Caco-2 (cell line): ENCODE results near the gene IFI27L1. TPM values are rescaled to one million over a fixed set of nuclear protein-coding genes. Genes with fewer than 3 reads are reported as not detected.

Experiments
- BruUV-seq: library from RNA; stranded (reverse); fragments of 400-500 nt; replicated peaks from 2 replicates; lab custom pipeline; 2021; lab: Mats Ljungman, UMichigan
- CTCF ChIA-PET: fragments of 300-600 bp; sonication (Branson Sonifier 250); formaldehyde crosslinking; loops from one replicate; lab custom pipeline; 2022; ENCODE audit warnings: antibody characterized with exemption; lab: Charles Lee
- POLR2A ChIA-PET: fragments of 300-600 bp; sonication (Branson Sonifier 250); formaldehyde crosslinking; loops from one replicate; lab custom pipeline; 2022; ENCODE audit warnings: antibody characterized with exemption; lab: Charles Lee
- DNase-seq, 2 experiments: peaks; one replicate each; pipeline versions ENCODE4 v3.0.0 to v3.0.0-alpha.2; 2020 to 2022
- H3K27me3 ChIP-seq: replicated peaks from 2 replicates; pipeline ENCODE4 v1.6.0; 2011; ENCODE audit warnings: low read length; ENCODE audit not compliant: control insufficient read depth, insufficient read depth
- H3K36me3 ChIP-seq: 2 replicates; pipeline ENCODE4 v1.5.1; 2011; ENCODE audit warnings: low read length; ENCODE audit not compliant: control insufficient read depth, insufficient read depth
- H3K4me1 ChIP-seq: fragments of 250-450 bp; sonication (Bioruptor Pico); 2 replicates; pipeline ENCODE4 v1.5.1; 2020; ENCODE audit warnings: mild to moderate bottlenecking
- H3K4me3 ChIP-seq: 2 replicates; pipeline ENCODE4 v1.5.1; 2011; ENCODE audit warnings: low read depth, mild to moderate bottlenecking, control low read depth, low read length
- H3K9me3 ChIP-seq: fragments of 250-450 bp; sonication (Bioruptor Pico); 2 replicates; pipeline ENCODE4 v1.5.1; 2020; ENCODE audit warnings: mild to moderate bottlenecking, moderate library complexity
- H3K27ac Mint-ChIP-seq: one replicate; pipeline ENCODE4 v1.8.0; 2022; ENCODE audit warnings: mixed read lengths; ENCODE audit not compliant: unreplicated experiment
- H3K27me3 Mint-ChIP-seq: one replicate; pipeline ENCODE4 v1.8.0; 2022; ENCODE audit warnings: mixed read lengths; ENCODE audit not compliant: insufficient read depth, unreplicated experiment
- H3K36me3 Mint-ChIP-seq: one replicate; pipeline ENCODE4 v1.8.0; 2022; ENCODE audit warnings: mild to moderate bottlenecking, mixed read lengths; ENCODE audit not compliant: insufficient read depth, unreplicated experiment
- H3K4me1 Mint-ChIP-seq: one replicate; pipeline ENCODE4 v1.8.0; 2022; ENCODE audit warnings: low read depth, mixed read lengths; ENCODE audit not compliant: unreplicated experiment
- H3K4me3 Mint-ChIP-seq: one replicate; pipeline ENCODE4 v1.8.0; 2022; ENCODE audit warnings: mild to moderate bottlenecking, moderate library complexity, mixed read lengths; ENCODE audit not compliant: unreplicated experiment
- H3K9me3 Mint-ChIP-seq: one replicate; pipeline ENCODE4 v1.8.0; 2022; ENCODE audit warnings: mixed read lengths; ENCODE audit not compliant: unreplicated experiment
- CTCF ChIP-seq, 2 experiments: fragments of 200-600 bp in 1 of 2; IDR thresholded peaks; 1 replicate in 1 of 2; 2 replicates in 1 of 2; pipeline versions ENCODE4 v1.5.1 to v1.8.0; 2011 to 2022; ENCODE audit warnings: antibody characterized with exemption in 1 of 2, control low read depth in 1 of 2, inconsistent platforms in 1 of 2, low read depth in 1 of 2, low read length in 1 of 2, mild to moderate bottlenecking in 1 of 2, moderate library complexity in 1 of 2; ENCODE audit not compliant: insufficient read depth in 1 of 2, severe bottlenecking in 1 of 2, unreplicated experiment in 1 of 2
- intact Hi-C: fragments of 100-400 bp; cut with micrococcal nuclease; formaldehyde crosslinking; loops from one replicate; pipeline ENCODE4 v1.10.0; 2022; ENCODE audit not compliant: unreplicated experiment
- total RNA-seq: library from RNA; stranded (reverse); gene quantifications from 2 replicates; pipeline ENCODE4 v1.2.3, GENCODE V29; 2022

IFI27L1 gene
- total RNA-seq, 1 experiment from 2014 or later = 13.6 TPM

DNA sequence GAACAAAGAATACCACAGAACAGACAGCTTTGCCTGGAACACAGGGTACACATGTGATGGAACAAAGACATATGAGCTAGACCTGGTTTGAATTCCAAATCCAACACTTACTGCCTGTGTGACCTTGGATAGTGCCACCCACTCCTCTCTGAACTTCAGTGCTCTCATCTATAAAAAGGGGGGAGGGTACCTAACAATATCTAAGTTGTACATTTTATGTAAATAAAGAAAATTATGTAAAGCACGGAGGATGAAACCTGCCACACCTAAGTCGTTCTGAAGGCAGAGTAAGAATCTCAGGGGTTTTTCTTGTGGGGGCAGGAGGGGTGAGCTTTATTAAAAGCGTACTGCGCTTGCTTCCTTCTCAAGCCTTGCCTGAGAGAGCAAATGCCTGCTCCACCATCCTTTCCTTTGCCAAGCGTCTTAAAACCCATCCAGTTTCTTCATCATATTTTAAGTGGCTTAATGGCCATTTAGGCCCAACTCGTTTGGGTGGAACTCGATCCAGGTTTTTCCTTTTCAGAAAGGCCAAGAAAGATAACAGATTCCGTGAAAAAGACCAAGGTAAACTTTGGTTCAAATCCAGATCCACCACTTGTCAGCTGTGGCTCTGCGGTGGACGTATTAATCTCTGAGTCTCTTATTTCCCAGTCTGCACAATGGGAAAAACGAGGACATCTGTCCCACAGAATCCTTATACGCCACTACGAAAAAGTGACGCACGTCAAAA, 1.1 kb upstream of the IFI27L1 start:
- peaks cover 44% of the 10 kb centered on the region for H3K36me3 Mint-ChIP-seq
- CTCF ChIA-PET = interaction anchor here (1.0 to 1.2 kb wide), 2 partner anchors 29 to 52 kb away, joined by 3 to 6 read pairs; no protein-coding TSS in a partner anchor
- intact Hi-C loops = no loop called here
- Histone ChIP-seq H3K27me3 (no peaks in the 10 kb centered on the region), H3K4me1 (no peaks in the 10 kb centered on the region), H3K4me3 (peak overlapping the region; percentile 81), H3K9me3 (peaks cover 12% of the 10 kb centered on the region), H3K36me3 (peaks cover 6% of the 10 kb centered on the region)
- no TSS peak for BruUV-seq
- DNase-seq = no peak
- H3K27ac Mint-ChIP-seq = peak overlapping the region; percentile 99
- H3K27me3 Mint-ChIP-seq = no peaks in the 10 kb centered on the region
- POLR2A ChIA-PET = interaction anchor here (0.6 kb wide), 1 partner anchor 305 kb away, joined by 4 read pairs; no protein-coding TSS in a partner anchor
- peak overlapping the region; percentile 98 for H3K4me3 Mint-ChIP-seq
- H3K4me1 Mint-ChIP-seq = peaks cover 18% of the 10 kb centered on the region
- no peak for TF ChIP-seq CTCF (IDR thresholded peaks at IDR 0.05; ENCODE audit: insufficient read depth in 1 of 2, low read depth in 1 of 2, low read length in 1 of 2, severe bottlenecking in 1 of 2, unreplicated experiment in 1 of 2)
- peaks cover 2% of the 10 kb centered on the region for H3K9me3 Mint-ChIP-seq

DNA sequence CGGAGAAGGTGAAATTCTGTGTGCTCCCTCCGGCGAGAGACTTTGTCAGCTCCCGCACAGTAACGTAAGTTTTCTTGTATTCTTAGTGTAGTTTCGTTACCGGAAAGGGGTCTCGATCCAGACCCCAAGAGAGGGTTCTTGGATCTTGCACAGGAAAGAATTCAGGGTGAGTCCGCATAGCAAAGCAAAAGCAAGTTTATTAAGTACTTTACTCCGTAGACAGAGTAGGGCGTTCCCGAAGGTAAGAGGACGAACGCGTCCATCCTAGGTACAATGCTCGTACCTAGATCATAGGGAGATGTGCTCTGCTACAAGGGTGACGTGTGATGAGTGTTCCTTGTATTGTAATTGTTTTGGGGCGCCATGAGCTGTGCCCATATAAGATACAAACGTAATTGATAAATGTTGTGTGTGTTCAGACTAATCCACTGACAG, 293 bp downstream of the IFI27L1 start:
- TSS peak; percentile 65 for BruUV-seq

More for the DNA sequence above, 293 bp downstream of the IFI27L1 start:
- peak overlapping the region; percentile 98 for H3K4me3 Mint-ChIP-seq
- CTCF ChIA-PET = interaction anchor here (0.7 to 1.6 kb wide), 4 partner anchors 30 to 51 kb away, joined by 4 to 6 read pairs (median 6); no protein-coding TSS in a partner anchor
- no peak for DNase-seq
- no peaks in the 10 kb centered on the region for H3K9me3 Mint-ChIP-seq
- peaks cover 6% of the 10 kb centered on the region for H3K36me3 ChIP-seq
- H3K9me3 ChIP-seq = no peaks in the 10 kb centered on the region
- H3K4me1 ChIP-seq = no peaks in the 10 kb centered on the region
- no peak for TF ChIP-seq CTCF (IDR thresholded peaks at IDR 0.05; ENCODE audit: insufficient read depth in 1 of 2, low read depth in 1 of 2, low read length in 1 of 2, severe bottlenecking in 1 of 2, unreplicated experiment in 1 of 2)
- no peaks in the 10 kb centered on the region for H3K27me3 ChIP-seq
- peaks cover 18% of the 10 kb centered on the region for H3K4me1 Mint-ChIP-seq
- intact Hi-C loops = no loop called here
- peak overlapping the region; percentile 81 for H3K4me3 ChIP-seq
- H3K36me3 Mint-ChIP-seq = peaks cover 38% of the 10 kb centered on the region
- POLR2A ChIA-PET = interaction anchor here (0.6 to 1.0 kb wide), 5 partner anchors 29 to 1362 kb away, joined by 3 to 4 read pairs (median 3); no protein-coding TSS in a partner anchor
- no peaks in the 10 kb centered on the region for H3K27me3 Mint-ChIP-seq
- H3K27ac Mint-ChIP-seq = peak overlapping the region; percentile 99
